Spleen (tissue), 7 donors: ENCODE measurements around the gene FOSB.

Experiments
- POLR2A ChIP-seq, 3 donors: fragments of 450-650 bp; IDR thresholded peaks; one replicate each; pipeline ENCODE4 v1.5.1; 2017; ENCODE audit warnings: antibody characterized with exemption in 3 of 3, mild to moderate bottlenecking in 1 of 3
- POLR2AphosphoS5 ChIP-seq, 3 donors: sonication (generic); formaldehyde crosslinking; IDR thresholded peaks; one replicate each; pipeline ENCODE4 v1.5.1; 2017; ENCODE audit warnings: antibody characterized with exemption in 3 of 3
- TF ChIP-seq, protein P1 (sequence below), 11 experiments: fragments of 200-600 bp in 7 of 11; fragments of 450-650 bp in 4 of 11; sonication (generic) in 4 of 11; IDR thresholded peaks in 8 of 11; conservative IDR thresholded peaks in 3 of 11; 1 replicate in 7 of 11; 2 replicates in 4 of 11; pipeline versions ENCODE4 v1.4.0 to v1.8.0; 2016 to 2021; ENCODE audit warnings: antibody characterized with exemption in 11 of 11, inconsistent platforms in 4 of 11, mild to moderate bottlenecking in 1 of 11
- donor health status: DM: no; HTN: no; CAD: no; lungs with moderate emphysema.
- donor health status: DM: no; HTN: no; CAD: no.
- donor health status: DM: no; HTN: no; CAD: no.

DNA sequence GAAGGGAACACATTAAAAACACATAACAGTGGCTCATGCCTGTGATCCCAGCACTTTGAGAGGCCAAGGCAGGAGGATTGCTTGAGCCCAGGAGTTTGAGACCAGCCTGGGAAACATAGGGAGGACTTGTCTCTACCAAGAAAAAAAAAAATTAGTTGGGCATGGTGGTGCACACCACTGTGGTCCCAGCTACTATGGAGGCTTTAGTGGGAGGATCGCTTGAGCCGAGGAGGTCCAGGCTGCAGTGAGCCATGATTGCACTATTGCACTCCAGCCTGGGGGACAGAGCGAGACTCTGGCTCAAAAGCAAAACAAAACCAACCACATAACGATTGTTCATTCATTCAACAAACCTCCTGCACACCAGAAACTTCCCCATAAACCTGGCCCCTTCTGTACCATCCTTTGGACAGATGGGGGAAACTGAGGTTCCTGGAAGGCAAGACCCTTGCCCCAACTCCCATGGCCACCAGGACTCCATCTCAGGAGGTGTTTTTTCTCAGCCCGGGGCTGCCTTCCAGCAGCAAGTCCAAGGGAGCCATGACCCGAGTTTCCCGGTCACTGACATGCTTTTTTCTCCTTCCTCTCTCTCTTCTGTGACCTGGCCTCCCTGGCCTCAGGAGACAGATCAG lies 4.3 kb downstream of the FOSB start:
- TF ChIP-seq, protein P1, sequence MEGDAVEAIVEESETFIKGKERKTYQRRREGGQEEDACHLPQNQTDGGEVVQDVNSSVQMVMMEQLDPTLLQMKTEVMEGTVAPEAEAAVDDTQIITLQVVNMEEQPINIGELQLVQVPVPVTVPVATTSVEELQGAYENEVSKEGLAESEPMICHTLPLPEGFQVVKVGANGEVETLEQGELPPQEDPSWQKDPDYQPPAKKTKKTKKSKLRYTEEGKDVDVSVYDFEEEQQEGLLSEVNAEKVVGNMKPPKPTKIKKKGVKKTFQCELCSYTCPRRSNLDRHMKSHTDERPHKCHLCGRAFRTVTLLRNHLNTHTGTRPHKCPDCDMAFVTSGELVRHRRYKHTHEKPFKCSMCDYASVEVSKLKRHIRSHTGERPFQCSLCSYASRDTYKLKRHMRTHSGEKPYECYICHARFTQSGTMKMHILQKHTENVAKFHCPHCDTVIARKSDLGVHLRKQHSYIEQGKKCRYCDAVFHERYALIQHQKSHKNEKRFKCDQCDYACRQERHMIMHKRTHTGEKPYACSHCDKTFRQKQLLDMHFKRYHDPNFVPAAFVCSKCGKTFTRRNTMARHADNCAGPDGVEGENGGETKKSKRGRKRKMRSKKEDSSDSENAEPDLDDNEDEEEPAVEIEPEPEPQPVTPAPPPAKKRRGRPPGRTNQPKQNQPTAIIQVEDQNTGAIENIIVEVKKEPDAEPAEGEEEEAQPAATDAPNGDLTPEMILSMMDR (IDR thresholded peaks at IDR 0.05 in 8 of 11, conservative IDR thresholded peaks at IDR 0.05 in 3 of 11), result no peak
- no peak for TF ChIP-seq POLR2AphosphoS5 (IDR thresholded peaks at IDR 0.05)
- no peak for TF ChIP-seq POLR2A (IDR thresholded peaks at IDR 0.05)
